Left forelimb (tissue), 1 donor: Measurements from ENCODE around the gene CACNA1B.
A peak's percentile ranks its signal among the peaks of the same experiment; 100 is the strongest.
"Not testable (repeated sequence)": the region's sequence is repeated elsewhere in the genome, so short reads cannot be mapped to it uniquely, and the experiment has no call there.

Source experiments
- DNase-seq: peaks from one replicate; pipeline ENCODE4 v3.0.0-alpha.2; 2018; ENCODE audit warnings: low spot score

The CACNA1B gene

DNA sequence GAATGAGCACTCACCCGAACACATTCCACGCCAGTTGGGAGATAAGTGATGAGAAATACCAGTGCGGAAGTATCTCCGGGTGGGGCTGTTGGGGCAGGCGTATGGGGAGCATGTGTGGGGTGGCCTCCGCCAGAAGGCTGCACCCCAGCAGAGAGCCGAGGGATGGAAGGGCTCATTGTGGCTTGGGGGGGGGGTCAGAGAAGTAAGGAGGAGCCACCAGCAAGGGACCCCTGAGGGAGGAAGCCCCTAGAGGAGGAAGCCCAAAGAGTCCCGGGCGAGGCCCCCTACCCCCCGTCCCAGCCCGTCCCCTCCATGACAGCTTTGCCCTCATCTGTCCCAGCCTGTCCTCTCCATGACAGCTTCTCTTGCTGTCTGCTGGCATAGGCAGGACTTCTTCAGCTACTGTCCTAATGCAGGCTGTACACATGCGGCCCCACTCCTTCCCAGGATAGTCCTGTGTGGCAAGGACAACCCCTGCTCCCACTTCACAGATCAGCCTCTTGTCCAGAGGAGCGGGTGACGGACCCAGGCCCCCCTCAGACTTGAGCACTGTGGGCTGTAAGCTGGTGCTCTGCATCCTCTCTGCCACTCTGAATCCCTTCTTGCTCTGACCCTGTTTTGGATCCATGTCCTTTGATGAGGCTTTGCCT is 239.6 kb downstream of the CACNA1B start:
- DNase-seq, result no peak

DNA sequence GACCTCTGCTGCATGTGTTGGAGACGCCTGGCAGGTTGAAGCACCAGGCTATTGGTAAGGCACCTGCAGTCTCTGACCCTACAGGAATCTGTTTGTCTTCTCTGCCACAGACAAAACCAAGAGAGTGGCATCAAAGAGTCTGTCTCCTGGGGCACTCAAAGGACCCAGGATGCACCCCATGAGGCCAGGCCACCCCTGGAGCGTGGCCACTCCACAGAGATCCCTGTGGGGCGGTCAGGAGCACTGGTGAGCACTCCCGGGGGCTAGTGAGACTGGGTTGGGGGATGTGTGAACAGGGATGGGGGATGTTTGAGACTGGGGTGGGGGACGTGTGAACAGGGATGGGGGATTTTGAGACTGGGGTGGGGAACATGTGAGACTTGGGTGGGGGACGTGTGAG is 240.3 kb downstream of the CACNA1B start:
- no peak for DNase-seq

DNA sequence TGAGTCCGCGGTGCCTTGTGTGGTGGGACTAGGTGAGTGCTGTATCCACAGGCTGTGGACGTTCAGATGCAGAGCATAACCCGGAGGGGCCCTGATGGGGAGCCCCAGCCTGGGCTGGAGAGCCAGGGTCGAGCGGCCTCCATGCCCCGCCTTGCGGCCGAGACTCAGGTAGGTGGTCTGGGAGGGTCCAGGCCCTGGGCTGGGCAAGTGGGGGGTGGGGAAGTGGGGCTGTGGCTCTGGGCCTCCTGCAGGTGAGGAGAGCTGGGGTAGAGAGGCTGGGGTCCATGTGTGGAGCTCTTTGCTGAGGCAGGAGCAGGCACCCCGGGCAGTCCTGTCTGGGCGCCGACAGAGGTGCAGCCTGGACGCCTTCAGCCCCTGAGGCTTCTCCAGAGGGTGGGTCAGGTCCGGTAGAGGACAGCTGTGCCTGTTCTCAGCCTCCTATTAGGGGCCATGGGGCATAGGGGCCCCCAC is 241.1 kb downstream of the CACNA1B start:
- DNase-seq, result peak; percentile 53

DNA sequence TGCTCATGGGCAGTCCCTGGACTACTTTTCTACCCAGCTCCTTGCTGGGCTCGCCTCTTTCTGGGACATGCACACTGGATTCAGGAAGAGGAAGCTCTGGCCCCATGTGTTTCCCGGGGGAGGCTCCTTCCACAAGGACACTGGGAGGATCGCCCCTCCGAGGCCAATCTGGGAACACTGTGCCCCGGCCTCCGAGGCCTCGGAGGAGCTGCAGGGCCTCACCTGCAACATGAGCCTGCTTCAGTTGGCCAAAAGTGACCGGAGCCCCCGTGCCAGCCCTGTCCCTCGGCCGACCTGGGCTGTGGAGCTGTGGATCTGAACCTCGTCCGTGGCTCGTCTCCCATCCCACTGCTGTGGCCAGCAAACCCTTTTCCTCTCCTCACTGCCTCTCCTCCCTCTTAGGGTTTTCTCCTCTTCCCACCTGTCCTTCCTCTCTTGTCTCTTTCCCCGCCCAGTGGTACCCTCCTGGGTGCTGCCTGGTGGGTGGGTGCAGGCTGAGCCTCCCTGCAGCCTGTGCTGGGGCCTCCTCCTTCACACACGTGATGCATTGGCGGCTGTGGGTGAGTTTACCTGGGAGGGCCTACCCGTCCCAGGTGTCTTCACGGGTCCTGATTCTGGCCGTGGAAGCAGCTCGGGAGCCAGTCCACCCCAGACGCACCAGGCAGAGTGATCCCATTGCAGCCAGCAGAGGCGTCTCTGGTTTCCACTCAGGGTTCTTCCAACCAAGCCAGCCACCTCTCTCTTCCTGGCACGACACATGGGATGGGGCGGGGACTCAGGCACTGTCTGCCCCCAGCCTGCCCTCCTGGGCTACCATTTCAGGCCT is 241.8 kb downstream of the CACNA1B start:
- no peak for DNase-seq

DNA sequence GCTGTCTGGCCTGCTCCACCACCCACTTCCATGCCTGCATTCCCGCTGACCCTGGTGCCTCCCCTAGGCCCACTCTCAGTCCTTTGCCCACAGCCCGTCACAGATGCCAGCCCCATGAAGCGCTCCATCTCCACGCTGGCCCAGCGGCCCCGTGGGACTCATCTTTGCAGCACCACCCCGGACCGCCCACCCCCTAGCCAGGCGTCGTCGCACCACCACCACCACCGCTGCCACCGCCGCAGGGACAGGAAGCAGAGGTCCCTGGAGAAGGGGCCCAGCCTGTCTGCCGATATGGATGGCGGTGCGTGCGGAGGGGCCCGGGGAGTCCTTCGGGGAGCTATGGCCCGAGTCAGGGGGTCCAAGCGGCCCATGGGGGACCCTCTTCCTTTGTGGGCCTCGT is 242.5 kb downstream of the CACNA1B start:
- DNase-seq, result no peak

DNA sequence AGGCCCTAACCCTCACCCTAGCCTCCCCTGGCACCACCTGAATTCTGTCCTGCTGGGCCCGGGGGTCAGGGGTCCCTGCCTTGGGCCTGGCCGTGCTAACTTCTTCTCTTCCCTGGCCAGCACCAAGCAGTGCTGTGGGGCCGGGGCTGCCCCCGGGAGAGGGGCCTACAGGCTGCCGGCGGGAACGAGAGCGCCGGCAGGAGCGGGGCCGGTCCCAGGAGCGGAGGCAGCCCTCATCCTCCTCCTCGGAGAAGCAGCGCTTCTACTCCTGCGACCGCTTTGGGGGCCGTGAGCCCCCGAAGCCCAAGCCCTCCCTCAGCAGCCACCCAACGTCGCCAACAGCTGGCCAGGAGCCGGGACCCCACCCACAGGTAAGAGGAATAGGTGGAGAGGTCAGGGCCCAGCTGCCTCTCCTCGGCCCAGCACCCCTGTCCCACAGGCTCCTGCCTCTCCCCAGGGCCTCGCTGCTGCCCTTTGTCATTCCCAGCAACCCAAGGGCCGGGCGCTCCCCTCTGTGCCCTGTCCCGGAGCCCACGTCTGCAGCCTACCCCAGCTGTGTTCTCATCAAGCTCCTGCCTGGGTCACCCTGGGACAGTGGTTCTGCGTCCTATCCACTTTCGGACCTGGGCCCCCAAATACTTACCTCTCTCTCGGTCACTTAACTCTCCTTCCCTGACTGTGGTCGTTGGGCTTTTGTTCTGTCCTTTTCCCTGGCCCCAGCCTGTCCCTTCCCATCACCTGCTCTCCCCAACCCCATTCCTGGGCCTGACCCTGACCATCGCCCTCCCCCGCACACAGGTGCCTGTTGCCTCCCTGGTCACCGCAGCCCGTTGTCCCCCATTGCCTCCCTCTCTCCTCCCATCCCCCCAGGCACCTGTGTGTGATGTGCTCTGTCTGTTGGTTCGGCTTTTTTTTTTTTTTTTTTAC is 243.2 kb downstream of the CACNA1B start:
- DNase-seq, result no peak

DNA sequence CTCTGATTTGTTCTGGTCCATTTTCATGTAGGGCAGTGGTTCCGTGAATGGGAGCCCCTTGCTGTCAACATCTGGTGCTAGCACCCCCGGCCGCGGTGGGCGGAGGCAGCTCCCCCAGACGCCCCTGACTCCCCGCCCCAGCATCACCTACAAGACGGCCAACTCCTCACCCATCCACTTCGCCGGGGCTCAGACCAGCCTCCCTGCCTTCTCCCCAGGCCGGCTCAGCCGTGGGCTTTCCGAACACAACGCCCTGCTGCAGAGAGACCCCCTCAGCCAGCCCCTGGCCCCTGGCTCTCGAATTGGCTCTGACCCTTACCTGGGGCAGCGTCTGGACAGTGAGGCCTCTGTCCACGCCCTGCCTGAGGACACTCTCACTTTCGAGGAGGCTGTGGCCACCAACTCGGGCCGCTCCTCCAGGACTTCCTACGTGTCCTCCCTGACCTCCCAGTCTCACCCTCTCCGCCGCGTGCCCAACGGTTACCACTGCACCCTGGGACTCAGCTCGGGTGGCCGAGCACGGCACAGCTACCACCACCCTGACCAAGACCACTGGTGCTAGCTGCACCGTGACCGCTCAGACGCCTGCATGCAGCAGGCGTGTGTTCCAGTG is 244.0 kb downstream of the CACNA1B start:
- DNase-seq, result no peak

DNA sequence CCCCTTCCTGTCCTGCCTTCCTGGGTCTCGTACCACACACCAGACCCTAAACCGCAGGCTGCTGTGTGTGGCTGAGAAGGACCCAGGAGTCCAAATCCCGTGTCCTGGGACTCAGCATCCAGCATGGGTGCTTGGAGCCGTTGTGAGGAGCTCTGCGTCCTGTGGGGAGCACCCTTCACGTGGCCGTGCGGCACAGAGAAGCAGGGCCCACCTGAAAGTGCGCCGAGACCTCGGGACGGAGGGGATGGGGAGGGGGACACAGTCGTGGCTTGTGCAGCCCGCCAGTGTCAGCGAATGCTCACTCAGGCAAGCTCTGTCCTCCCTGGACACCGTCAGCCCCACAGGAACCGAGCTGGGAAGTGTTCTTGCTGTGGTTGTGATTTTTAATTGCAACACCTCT is 244.6 kb downstream of the CACNA1B start:
- no peak for DNase-seq

DNA sequence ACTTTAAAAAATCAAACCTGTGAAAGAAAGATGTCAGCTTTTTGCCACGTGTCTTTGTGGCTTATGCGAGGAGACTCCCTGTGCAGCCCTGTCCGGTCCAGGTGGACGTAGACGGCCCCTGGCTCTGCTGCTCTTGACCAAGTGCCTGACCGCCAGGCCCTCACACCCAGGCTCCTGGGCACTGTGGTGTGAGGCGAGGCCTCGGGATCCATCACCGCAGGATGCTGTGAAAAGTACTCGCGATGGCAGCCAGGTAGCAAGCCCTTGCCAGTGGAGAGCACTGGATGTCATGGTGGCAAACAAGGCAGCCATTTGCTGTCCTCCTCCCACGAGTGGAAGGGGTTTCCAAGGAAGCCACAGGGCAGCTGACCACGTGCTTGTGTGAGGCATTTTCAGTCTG is 245.1 kb downstream of the CACNA1B start:
- no peak for DNase-seq

DNA sequence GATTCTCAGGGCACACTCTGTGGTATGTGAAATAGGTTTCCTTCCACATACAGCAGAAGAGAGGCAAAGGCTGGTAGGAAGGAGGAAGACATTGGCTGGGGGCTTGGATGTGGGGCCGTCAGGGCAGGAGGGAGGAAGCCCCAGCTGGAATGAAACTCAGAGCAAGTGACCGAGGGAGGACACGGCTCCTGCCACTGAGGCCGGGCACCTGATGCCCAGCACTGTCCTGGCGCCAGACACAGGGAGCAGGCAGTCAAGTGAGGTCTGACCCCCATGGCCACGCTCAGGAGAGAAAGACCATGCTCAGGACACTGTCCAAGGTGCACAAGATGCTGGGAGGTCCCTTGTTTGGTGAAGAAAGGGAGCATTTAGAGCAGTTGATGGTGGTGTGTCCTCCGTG is 245.5 kb downstream of the CACNA1B start:
- no peak for DNase-seq

DNA sequence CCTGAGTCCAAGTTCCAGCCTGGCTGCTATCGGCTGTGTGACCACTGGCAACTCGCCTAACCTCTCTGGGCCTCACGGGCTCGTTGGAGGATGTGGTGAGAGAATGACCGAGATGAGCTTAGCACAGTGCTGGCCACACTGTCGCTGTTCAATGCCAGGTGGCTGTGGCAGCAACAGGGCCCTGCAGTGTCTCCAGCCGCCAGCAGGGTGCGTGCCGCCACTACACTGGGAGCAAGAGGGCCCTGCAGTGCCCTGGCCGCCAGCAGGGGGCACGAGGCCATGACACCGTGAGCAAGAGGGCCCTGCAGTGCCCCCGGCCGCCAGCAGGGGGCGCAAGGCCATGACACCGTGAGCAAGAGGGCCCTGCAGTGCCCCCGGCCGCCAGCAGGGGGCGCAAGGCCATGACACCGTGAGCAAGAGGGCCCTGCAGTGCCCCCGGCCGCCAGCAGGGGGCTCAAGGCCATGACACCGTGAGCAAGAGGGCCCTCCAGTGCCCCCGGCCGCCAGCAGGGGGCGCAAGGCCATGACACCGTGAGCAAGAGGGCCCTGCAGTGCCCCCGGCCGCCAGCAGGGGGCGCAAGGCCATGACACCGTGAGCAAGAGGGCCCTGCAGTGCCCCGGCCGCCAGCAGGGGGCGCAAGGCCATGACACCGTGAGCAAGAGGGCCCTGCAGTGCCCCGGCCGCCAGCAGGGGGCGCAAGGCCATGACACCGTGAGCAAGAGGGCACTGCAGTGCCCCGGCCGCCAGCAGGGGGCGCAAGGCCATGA is 248.7 kb downstream of the CACNA1B start:
- DNase-seq, result not testable (repeated sequence)

DNA sequence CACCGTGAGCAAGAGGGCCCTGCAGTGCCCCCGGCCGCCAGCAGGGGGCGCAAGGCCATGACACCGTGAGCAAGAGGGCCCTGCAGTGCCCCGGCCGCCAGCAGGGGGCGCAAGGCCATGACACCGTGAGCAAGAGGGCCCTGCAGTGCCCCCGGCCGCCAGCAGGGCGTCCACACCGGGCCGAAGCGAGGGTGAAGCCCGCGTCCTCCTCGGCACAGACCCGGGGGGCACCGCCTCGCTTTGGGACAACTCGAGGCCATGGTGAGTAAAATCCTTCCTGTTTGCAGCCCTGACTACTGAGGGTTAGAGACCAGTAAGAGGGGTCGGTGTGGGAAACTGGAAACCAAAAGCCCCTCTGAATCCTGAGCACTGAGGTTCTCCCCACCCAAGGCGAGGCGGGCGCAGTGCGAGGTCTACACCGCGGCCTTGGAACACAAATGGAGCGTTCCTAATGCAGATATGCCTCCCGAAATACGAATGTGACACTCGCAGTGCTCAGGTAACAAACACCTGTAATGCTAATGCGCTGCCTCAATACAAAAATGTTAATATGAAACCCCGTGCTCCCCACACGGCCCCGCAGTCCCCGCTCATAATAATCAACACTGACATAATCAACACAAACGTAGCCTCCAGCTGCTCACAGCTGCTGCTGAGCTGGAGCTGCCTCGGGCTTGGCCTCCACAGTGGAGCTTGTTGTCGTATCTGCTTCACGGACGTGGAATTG is 249.4 kb downstream of the CACNA1B start:
- DNase-seq, result not testable (repeated sequence)

DNA sequence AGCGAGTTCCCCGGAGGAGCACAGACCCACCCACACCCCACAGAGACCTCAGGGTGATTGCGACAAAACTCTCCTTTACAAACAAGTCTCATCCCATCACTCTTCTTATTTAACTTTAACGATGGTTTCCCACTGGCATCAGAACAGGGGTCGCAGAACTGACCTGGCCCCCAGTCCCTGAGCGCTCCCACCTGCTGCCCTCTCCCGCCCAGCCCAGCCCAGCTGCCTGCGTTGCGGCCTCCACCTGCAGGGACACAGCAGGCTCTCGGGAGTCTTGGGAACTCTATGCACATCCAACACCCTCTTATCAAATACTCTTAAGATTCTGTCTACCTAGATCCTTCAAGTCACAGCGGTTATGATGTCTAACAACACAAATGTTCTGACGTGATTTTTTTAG is 250.4 kb downstream of the CACNA1B start:
- DNase-seq, result not testable (repeated sequence)

DNA sequence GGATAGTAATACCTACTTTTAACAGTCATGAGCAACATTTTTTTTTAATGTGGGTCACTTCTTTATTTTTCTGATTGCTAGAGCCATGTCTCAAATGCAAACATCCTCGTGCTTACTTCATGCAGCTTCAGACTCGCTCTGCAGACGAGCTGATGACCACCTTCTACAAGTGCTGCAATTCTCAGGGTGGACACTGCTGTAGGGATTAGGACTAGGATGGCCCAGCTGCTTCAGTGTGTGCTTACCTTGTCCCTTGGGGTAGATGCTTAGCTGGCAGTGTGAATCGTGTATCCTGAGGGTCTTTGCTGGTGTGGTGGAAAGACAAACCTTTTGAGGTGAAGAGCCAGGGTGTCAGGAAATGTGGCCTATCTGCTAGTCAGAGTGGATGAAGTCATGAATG is 251.7 kb downstream of the CACNA1B start:
- not testable (repeated sequence) for DNase-seq

DNA sequence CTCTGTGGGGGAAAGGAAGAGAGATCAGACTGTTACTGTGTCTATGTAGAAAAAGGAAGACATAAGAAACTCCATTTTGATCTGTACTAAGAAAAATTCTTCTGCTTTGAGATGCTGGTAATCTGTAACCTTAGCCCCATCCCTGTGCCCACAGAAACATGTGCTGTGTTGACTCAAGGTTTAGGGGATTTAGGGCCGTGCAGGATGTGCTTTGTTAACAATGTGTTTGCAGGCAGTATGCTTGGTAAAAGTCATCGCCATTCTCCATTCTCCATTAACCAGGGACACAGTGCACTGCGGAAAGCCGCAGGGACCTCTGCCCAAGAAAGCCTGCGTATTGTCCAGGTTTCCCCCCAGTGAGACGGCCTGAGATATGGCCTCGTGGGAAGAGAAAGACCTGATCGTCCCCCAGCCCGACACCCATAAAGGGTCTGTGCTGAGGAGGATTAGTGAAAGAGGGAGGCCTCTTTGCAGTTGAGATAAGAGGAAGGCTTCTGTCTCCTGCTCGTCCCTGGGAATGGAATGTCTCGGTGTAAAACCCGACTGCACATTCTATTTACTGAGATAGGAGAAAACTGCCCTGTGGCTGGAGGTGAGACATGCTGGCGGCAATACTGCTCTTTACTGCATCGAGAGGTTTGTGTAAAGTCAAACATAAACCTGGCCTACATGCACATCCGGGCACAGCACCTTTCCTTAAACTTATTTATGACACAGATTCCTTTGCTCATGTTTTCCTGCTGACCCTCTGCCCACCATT is 255.5 kb downstream of the CACNA1B start:
- not testable (repeated sequence) for DNase-seq

DNA sequence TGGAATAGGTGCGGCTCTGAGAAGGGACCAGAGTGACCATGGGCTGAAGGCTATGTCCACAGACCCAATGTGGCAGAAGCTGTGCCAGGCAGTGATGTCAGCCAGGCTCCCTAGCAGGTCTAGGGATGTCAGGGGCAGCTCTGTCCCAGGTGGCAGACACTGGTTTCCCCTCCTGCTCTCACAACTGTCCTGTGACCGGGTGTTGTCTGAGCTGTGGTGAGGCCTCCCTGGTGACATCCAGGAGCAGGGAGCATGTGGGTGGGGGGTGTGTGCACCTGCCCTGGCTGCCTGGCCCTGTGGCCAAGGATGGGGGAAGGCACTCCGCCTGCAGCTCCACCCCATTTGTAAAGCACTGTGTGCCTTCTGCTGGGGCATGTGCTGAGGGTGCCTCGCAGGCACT is 257.0 kb downstream of the CACNA1B start:
- not testable (repeated sequence) for DNase-seq

DNA sequence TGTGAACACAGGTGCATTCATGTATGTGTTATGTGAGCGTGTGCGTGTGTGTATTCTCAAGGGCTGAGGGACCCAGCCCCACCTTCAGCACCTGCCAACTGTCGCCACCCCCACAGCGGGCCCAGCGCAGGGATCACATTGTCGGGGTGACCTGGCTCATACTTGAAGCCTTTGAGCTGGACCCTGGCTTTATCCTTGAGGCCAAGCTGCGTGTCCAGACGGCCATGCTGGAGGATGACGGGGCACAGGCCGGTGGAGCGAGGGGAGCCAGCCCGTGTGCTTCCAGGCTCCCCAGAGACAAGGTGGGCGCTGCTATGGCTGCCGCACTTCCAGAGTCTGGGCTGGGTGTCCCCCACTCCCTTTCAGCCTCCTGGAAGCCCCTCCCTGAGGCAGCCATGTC is 261.5 kb downstream of the CACNA1B start:
- DNase-seq, result peak; percentile 37

DNA sequence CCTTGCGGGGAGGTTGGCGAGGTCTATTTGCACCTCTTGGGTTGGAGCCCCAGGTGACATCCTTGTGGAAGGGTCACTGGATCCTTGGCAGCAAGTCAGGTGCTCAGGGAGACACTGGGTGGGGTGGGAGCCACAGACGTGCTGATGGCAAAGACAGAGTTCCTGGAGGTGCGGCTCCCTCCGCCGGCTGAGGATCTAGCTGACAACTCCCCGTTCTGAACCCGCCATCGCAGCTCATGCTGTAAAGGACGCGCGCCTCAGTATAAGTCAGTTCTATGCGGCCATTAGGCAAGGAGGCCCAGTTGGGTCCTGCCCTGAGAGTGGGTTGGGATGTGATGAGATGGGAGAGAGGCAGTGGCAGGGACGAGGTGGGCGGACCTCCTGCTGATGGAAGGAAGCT is 263.4 kb downstream of the CACNA1B start:
- DNase-seq, result not testable (repeated sequence)

DNA sequence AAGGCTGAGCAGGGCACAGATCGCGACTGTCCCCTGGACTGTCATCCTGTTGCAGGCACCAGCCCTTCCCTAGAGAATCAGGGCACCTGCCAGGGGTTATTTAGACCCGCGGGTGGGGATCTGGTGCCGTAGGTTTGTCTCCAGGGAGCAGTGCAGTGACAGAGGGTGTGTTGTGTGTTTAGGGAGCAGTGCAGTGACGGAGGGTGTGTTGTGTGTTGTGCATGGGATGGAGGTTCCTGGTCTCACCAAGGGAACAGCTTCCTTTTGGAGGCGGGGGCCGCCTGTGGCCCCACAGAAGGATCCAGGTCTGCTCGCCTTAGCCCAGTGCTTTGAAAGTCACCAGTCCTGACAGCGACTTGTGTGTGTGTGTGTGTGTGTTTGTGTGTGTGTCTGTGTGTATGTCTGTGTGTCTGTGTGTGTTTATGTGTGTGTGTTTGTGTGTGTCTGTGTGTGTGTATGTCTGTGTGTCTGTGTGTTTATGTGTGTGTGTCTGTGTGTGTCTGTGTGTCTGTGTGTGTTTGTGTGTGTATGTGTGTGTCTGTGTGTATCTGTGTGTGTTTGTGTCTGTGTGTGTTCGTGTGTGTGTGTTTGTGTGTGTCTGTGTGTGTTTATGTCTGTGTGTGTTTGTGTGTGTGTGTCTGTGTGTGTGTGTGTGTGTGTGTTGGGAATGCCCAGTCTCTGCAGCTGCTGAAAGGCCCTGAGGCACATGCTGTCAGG is 265.1 kb downstream of the CACNA1B start:
- not testable (repeated sequence) for DNase-seq
